ENCODE results near the gene S100A11. TPM values are rescaled to one million over a fixed set of nuclear protein-coding genes. Genes with fewer than 3 reads are reported as not detected.

S100A11 gene
- polyA plus RNA-seq, 3 donors = 1,184 to 3,364 (median 2,621) TPM

- Histone ChIP-seq H3K4me3 (replicated peaks in 1 of 3; ENCODE audit: low read depth in 2 of 3, low read length in 3 of 3) (no peak overlapping the region), H4K20me1 (ENCODE audit: insufficient read depth, low read length) (no peaks in the 10 kb centered on the region), H3K9me3 (replicated peaks in 1 of 2; ENCODE audit: control insufficient read depth in 1 of 2, insufficient read depth in 1 of 2, low read length in 2 of 2) (no peaks in the 10 kb centered on the region), H3K4me1 (ENCODE audit: control insufficient read depth in 1 of 2, insufficient read depth in 2 of 2, low read length in 2 of 2) (peaks cover 28% of the 10 kb centered on the region in 2 donors), H3K36me3 (replicated peaks in 1 of 2; ENCODE audit: control insufficient read depth in 1 of 2, insufficient read depth in 2 of 2, low read length in 2 of 2) (no peaks in the 10 kb centered on the region), H3K4me2 (replicated peaks; ENCODE audit: extremely low read depth, low read length, poor library complexity, severe bottlenecking) (no peak overlapping the region), H3K9ac (ENCODE audit: insufficient read depth, low read length, poor library complexity, severe bottlenecking) (no peak overlapping the region), H2AFZ (ENCODE audit: insufficient read depth, low read depth, low read length, poor library complexity, severe bottlenecking) (no peak overlapping the region), H3K79me2 (ENCODE audit: insufficient read depth, low read length) (peaks cover 7% of the 10 kb centered on the region), H3K27ac (ENCODE audit: low read depth in 1 of 2, low read length in 2 of 2) (no peak overlapping the region), H3K27me3 (ENCODE audit: control insufficient read depth in 2 of 2, insufficient read depth in 2 of 2, low read length in 2 of 2) (peaks cover 0 to 1% of the 10 kb centered on the region in 2 donors)
- Mint-ChIP-seq H3K27ac (no peak overlapping the region), H3K9me3 (peaks cover 0 to 3% (median 0%) of the 10 kb centered on the region in 7 donors), H3K27me3 (ENCODE audit: low read depth in 3 of 3) (peaks cover 2 to 11% (median 7%) of the 10 kb centered on the region in 3 donors), H3K36me3 (peaks cover 0 to 4% of the 10 kb centered on the region in 2 donors), H3K4me1 (peaks cover 34% of the 10 kb centered on the region), H3K4me3 (no peak overlapping the region)
- intact Hi-C loops (cut with micrococcal nuclease) = loop anchor here in 1 of 2 donors (10.0 kb wide), 1 partner anchor 384 kb away; the partner anchor contains the start of gene SNX27
- DNase-seq = no peak
- no peak for TF ChIP-seq CTCF (IDR thresholded peaks at IDR 0.05)
Observed at GRCh38 chr1:151998611-151999362, 38.0 kb downstream of the S100A11 start.

GRCh38 chr1:151997284-151997570, 39.6 kb downstream of the S100A11 start:
- Histone ChIP-seq H3K79me2 (ENCODE audit: insufficient read depth, low read length) (peaks cover 22% of the 10 kb centered on the region), H3K27me3 (ENCODE audit: control insufficient read depth in 2 of 2, insufficient read depth in 2 of 2, low read length in 2 of 2) (no peaks in the 10 kb centered on the region), H4K20me1 (ENCODE audit: insufficient read depth, low read length) (peaks cover 7% of the 10 kb centered on the region), H3K36me3 (replicated peaks in 1 of 2; ENCODE audit: control insufficient read depth in 1 of 2, insufficient read depth in 2 of 2, low read length in 2 of 2) (no peaks in the 10 kb centered on the region), H3K4me1 (ENCODE audit: control insufficient read depth in 1 of 2, insufficient read depth in 2 of 2, low read length in 2 of 2) (peaks cover 29 to 34% of the 10 kb centered on the region in 2 donors), H3K9ac (ENCODE audit: insufficient read depth, low read length, poor library complexity, severe bottlenecking) (no peak overlapping the region), H3K4me3 (replicated peaks in 1 of 3; ENCODE audit: low read depth in 2 of 3, low read length in 3 of 3) (no peak overlapping the region), H3K9me3 (replicated peaks in 1 of 2; ENCODE audit: control insufficient read depth in 1 of 2, insufficient read depth in 1 of 2, low read length in 2 of 2) (no peaks in the 10 kb centered on the region), H2AFZ (ENCODE audit: insufficient read depth, low read depth, low read length, poor library complexity, severe bottlenecking) (no peak overlapping the region), H3K27ac (ENCODE audit: low read depth in 1 of 2, low read length in 2 of 2) (no peak overlapping the region), H3K4me2 (replicated peaks; ENCODE audit: extremely low read depth, low read length, poor library complexity, severe bottlenecking) (no peak overlapping the region)
- intact Hi-C loops (cut with micrococcal nuclease) = loop anchor here in 1 of 2 donors (10.0 kb wide), 1 partner anchor 382 kb away; the partner anchor contains the start of gene SNX27
- DNase-seq = no peak
- H3K27ac Mint-ChIP-seq = no peak overlapping the region
- peaks cover 5 to 6% of the 10 kb centered on the region in 2 donors for H3K36me3 Mint-ChIP-seq
- WGBS (ENCODE audit: insufficient coverage) = no CpG with 5 or more reads among the region's 1 CpG
- H3K4me1 Mint-ChIP-seq = peaks cover 35% of the 10 kb centered on the region
- no peak overlapping the region for H3K4me3 Mint-ChIP-seq
- H3K9me3 Mint-ChIP-seq = peaks cover 0 to 5% (median 0%) of the 10 kb centered on the region in 7 donors
- H3K27me3 Mint-ChIP-seq (ENCODE audit: low read depth in 3 of 3) = peaks cover 0 to 7% (median 5%) of the 10 kb centered on the region in 3 donors
- no peak for TF ChIP-seq CTCF (IDR thresholded peaks at IDR 0.05)

Data from CD14-positive monocyte (primary cell).